IMR-90 (cell line): ENCODE data around the gene ADAMTS17. TPM values are rescaled to one million over a fixed set of nuclear protein-coding genes. Genes with fewer than 3 reads are reported as not detected.

ENCODE experiments used
- ATAC-seq: fragments of 200-7000 bp; cut with Tn5 transposase; 2 replicates; pipeline ENCODE4 v1.9.1; 2020; ENCODE audit warnings: low read depth, mild to moderate bottlenecking, moderate library complexity
- BruUV-seq: library from RNA; stranded (reverse); fragments of 400-500 nt; replicated peaks from 2 replicates; lab custom pipeline; 2021; lab: Mats Ljungman, UMichigan
- CTCF ChIA-PET: fragments of 300-600 bp; formaldehyde crosslinking; extraction: SDS; loops from one replicate; lab custom pipeline; 2021; ENCODE audit warnings: antibody characterized with exemption; lab: Yijun Ruan, JAX
- POLR2A ChIA-PET: fragments of 300-600 bp; sonication (Branson Sonifier 250); formaldehyde crosslinking; loops from one replicate; lab custom pipeline; 2022; ENCODE audit warnings: antibody characterized with exemption; ENCODE audit not compliant: unreplicated experiment; lab: Charles Lee
- DNase-seq: peaks from one replicate; pipeline ENCODE4 v3.0.0; 2013
- H2AFZ ChIP-seq: replicated peaks from 2 replicates; pipeline ENCODE3; 2013; ENCODE audit warnings: low read length, mild to moderate bottlenecking; ENCODE audit not compliant: poor library complexity
- H2AK5ac ChIP-seq: 2 replicates; pipeline ENCODE4 v1.6.1; 2013; ENCODE audit warnings: low read depth, low read length, inconsistent platforms
- H2AK9ac ChIP-seq: replicated peaks from 2 replicates; pipeline ENCODE3; 2013; ENCODE audit warnings: mild to moderate bottlenecking, low read depth, low read length, moderate library complexity; ENCODE audit not compliant: poor library complexity
- H2BK120ac ChIP-seq: 2 replicates; pipeline ENCODE4 v1.6.1; 2013; ENCODE audit warnings: low read depth, low read length, inconsistent platforms
- H2BK15ac ChIP-seq: 3 replicates; pipeline ENCODE4 v1.6.1; 2013; ENCODE audit warnings: low read depth, low read length, inconsistent platforms
- H2BK20ac ChIP-seq: 2 replicates; pipeline ENCODE4 v1.6.1; 2013; ENCODE audit warnings: low read depth, mild to moderate bottlenecking, inconsistent platforms, low read length, moderate library complexity
- H2BK5ac ChIP-seq: 2 replicates; pipeline ENCODE4 v1.6.1; 2013; ENCODE audit warnings: mild to moderate bottlenecking, low read depth, low read length, inconsistent platforms; ENCODE audit not compliant: poor library complexity, severe bottlenecking
- H3K14ac ChIP-seq: replicated peaks from 2 replicates; pipeline ENCODE4 v1.6.1; 2013; ENCODE audit warnings: low read depth, low read length, inconsistent platforms
- H3K18ac ChIP-seq: 2 replicates; pipeline ENCODE4 v1.6.1; 2013; ENCODE audit warnings: low read depth, low read length, control low read depth
- H3K23ac ChIP-seq: 2 replicates; pipeline ENCODE4 v1.6.1; 2013; ENCODE audit warnings: low read depth, low read length, inconsistent platforms
- H3K27ac ChIP-seq: 2 replicates; pipeline ENCODE4 v1.5.1; 2013; ENCODE audit warnings: mild to moderate bottlenecking, control low read depth, low read length; ENCODE audit not compliant: insufficient read depth
- H3K27me3 ChIP-seq: 2 replicates; pipeline ENCODE4 v1.6.1; 2013; ENCODE audit warnings: low read length; ENCODE audit not compliant: control insufficient read depth, insufficient read depth
- H3K36me3 ChIP-seq: 2 replicates; pipeline ENCODE4 v1.6.1; 2013; ENCODE audit warnings: low read length, mixed read lengths; ENCODE audit not compliant: control insufficient read depth, insufficient read depth
- H3K4ac ChIP-seq: 2 replicates; pipeline ENCODE4 v1.6.1; 2013; ENCODE audit warnings: low read depth, low read length, inconsistent platforms
- H3K4me1 ChIP-seq: 2 replicates; pipeline ENCODE4 v1.6.1; 2013; ENCODE audit warnings: low read length, mixed read lengths; ENCODE audit not compliant: control insufficient read depth, insufficient read depth
- H3K4me2 ChIP-seq: 2 replicates; pipeline ENCODE4 v1.6.1; 2013; ENCODE audit warnings: low read depth, mild to moderate bottlenecking, control low read depth, low read length, moderate library complexity
- H3K4me3 ChIP-seq: 2 replicates; pipeline ENCODE4 v1.5.1; 2013; ENCODE audit warnings: low read depth, mild to moderate bottlenecking, control low read depth, low read length, moderate library complexity; ENCODE audit not compliant: insufficient read depth
- H3K56ac ChIP-seq: 2 replicates; pipeline ENCODE4 v1.6.1; 2013; ENCODE audit warnings: low read length, inconsistent platforms; ENCODE audit not compliant: insufficient read depth; ENCODE audit errors: extremely low read depth
- H3K79me1 ChIP-seq, 2 experiments: 2 replicates each; pipeline ENCODE4 v1.6.1; 2013; ENCODE audit warnings: low read length in 2 of 2, inconsistent platforms in 1 of 2, low read depth in 1 of 2
- H3K9ac ChIP-seq: 2 replicates; pipeline ENCODE4 v1.6.1; 2013; ENCODE audit warnings: low read depth, low read length, control low read depth
- H3K9me1 ChIP-seq: 2 replicates; pipeline ENCODE4 v1.6.1; 2013; ENCODE audit warnings: low read length, inconsistent platforms; ENCODE audit not compliant: insufficient read depth
- H3K9me3 ChIP-seq: 2 replicates; pipeline ENCODE4 v1.6.1; 2013; ENCODE audit warnings: low read length; ENCODE audit not compliant: control insufficient read depth, insufficient read depth
- H4K20me1 ChIP-seq: 2 replicates; pipeline ENCODE4 v1.6.1; 2013; ENCODE audit warnings: low read length, inconsistent platforms; ENCODE audit not compliant: insufficient read depth
- H4K5ac ChIP-seq: 2 replicates; pipeline ENCODE4 v1.6.1; 2013; ENCODE audit warnings: mild to moderate bottlenecking, low read depth, low read length, control low read depth
- H4K8ac ChIP-seq, 2 experiments: 2 replicates each; pipeline ENCODE4 v1.6.1; 2013; ENCODE audit warnings: low read depth in 2 of 2, low read length in 2 of 2, control low read depth in 1 of 2, inconsistent platforms in 1 of 2
- H4K91ac ChIP-seq: 2 replicates; pipeline ENCODE4 v1.6.1; 2013; ENCODE audit warnings: low read depth, low read length, inconsistent platforms; ENCODE audit not compliant: insufficient read depth
- CEBPB ChIP-seq: IDR thresholded peaks from 2 replicates; pipeline ENCODE4 v1.6.1; 2012; ENCODE audit warnings: low read depth, low read length, improper control_type of control experiment
- RCOR1 ChIP-seq: IDR thresholded peaks from 2 replicates; pipeline ENCODE4 v1.6.1; 2012; ENCODE audit warnings: mild to moderate bottlenecking, low read length, improper control_type of control experiment; ENCODE audit not compliant: insufficient replicate concordance
- RFX5 ChIP-seq: IDR thresholded peaks from 2 replicates; pipeline ENCODE4 v1.8.0; 2012; ENCODE audit warnings: low read depth, mild to moderate bottlenecking, low read length, moderate library complexity
- USF2 ChIP-seq: fragments of 150-350 bp; IDR thresholded peaks from 2 replicates; pipeline ENCODE4 v1.6.1; 2017; ENCODE audit warnings: mild to moderate bottlenecking, antibody characterized with exemption, low read length, low read depth
- WGBS, 2 experiments: methylation state at CpG; one replicate each; pipeline versions ENCODE4 v1.1.5 to v1.1.7; 2013; ENCODE audit warnings: missing lambda C conversion rate in 2 of 2; ENCODE audit not compliant: insufficient read length in 1 of 2; ENCODE audit errors: extremely low coverage in 2 of 2; 5-methylcytosine and 5-hydroxymethylcytosine counted together
- dilution Hi-C: fragments of 300-500 bp; cut with HindIII; formaldehyde crosslinking; loops from one replicate; pipeline ENCODE4 v1.14.3; 2018; ENCODE audit warnings: low sequenced_read_pairs; ENCODE audit not compliant: unreplicated experiment
- in situ Hi-C: fragments of 300-500 bp; cut with MboI; formaldehyde crosslinking; loops from 3 replicates; pipeline ENCODE4 v1.14.3; 2019; ENCODE audit warnings: low sequenced_read_pairs, inconsistent platforms, mixed read lengths
- intact Hi-C: fragments of 100-400 bp; cut with micrococcal nuclease; formaldehyde crosslinking; loops from 2 replicates; pipeline ENCODE4 v1.10.0; 2022
- polyA plus RNA-seq, 3 experiments: library from polyadenylated mRNA; depleted of rRNA; stranded (reverse); fragments of >200 nt; gene quantifications; 2 replicates each; pipeline ENCODE4 v1.2.3, GENCODE V29; 2012; ENCODE audit warnings: low replicate concordance in 1 of 3
- total RNA-seq: library from RNA; depleted of rRNA; stranded (reverse); fragments of >200 nt; gene quantifications from 2 replicates; pipeline ENCODE4 v1.2.3, GENCODE V29; 2012

The ADAMTS17 gene
- total and polyA plus RNA-seq, 2 of the 4 experiments (the other 2 are of a cell fraction): 0.03 TPM; not detected in 1

- Histone ChIP-seq H4K20me1 (no peaks in the 10 kb centered on the region), H3K4me3 (no peak overlapping the region), H3K9me3 (peaks cover 26% of the 10 kb centered on the region), H2BK15ac (no peak overlapping the region), H2BK120ac (no peak overlapping the region), H3K18ac (no peak overlapping the region), H3K27ac (no peak overlapping the region), H2AK9ac (no peak overlapping the region), H4K8ac (no peak overlapping the region), H3K36me3 (no peaks in the 10 kb centered on the region), H4K5ac (no peak overlapping the region), H3K79me1 (no peaks in the 10 kb centered on the region), H2BK20ac (no peak overlapping the region), H3K56ac (no peak overlapping the region), H3K23ac (no peak overlapping the region), H2AFZ (no peak overlapping the region), H4K91ac (no peak overlapping the region), H3K4ac (no peak overlapping the region), H2BK5ac (no peak overlapping the region), H3K9ac (no peak overlapping the region), H2AK5ac (no peak overlapping the region), H3K4me2 (no peak overlapping the region), H3K27me3 (no peaks in the 10 kb centered on the region), H3K4me1 (no peaks in the 10 kb centered on the region), H3K9me1 (no peaks in the 10 kb centered on the region), H3K14ac (no peak overlapping the region)
- ATAC-seq (no peak), DNase-seq (no peak)
- dilution Hi-C loops: no loop called here
- BruUV-seq: no TSS peak
- TF ChIP-seq USF2 (no peak), CEBPB (no peak), RFX5 (no peak), RCOR1 (no peak)
- POLR2A ChIA-PET: no interaction called here
- in situ Hi-C loops: no loop called here
- WGBS, 2 experiments: 47% methylated on average over 3 of the region's 8 CpGs; no CpG with 5 or more reads in 1 of the 2 experiments
- CTCF ChIA-PET: no interaction called here
- intact Hi-C loops: no loop called here
Observed at GRCh38 chr15:100276506-100276905, 65.3 kb downstream of the ADAMTS17 start.
